WTC11 (cell line): ENCODE results near the gene CSTPP1. TPM values are rescaled to one million over a fixed set of nuclear protein-coding genes. Genes with fewer than 3 reads are reported as not detected.

Source experiments
- ATAC-seq: fragments of 200-7000 bp; cut with Tn5 transposase; 2 replicates; pipeline ENCODE4 v1.10.0; 2021; ENCODE audit warnings: mild to moderate bottlenecking, moderate library complexity
- CTCF ChIA-PET: fragments of 300-600 bp; sonication (Branson Sonifier 250); formaldehyde crosslinking; loops from one replicate; lab custom pipeline; 2021; ENCODE audit warnings: antibody characterized with exemption; lab: Charles Lee
- POLR2A ChIA-PET: fragments of 350-600 bp; sonication (Branson Sonifier 250); formaldehyde crosslinking; loops from one replicate; lab custom pipeline; 2021; ENCODE audit warnings: antibody characterized with exemption; lab: Charles Lee
- DNase-seq: peaks from one replicate; pipeline ENCODE4 v3.0.0; 2021; ENCODE audit warnings: low spot score
- H3K27ac Mint-ChIP-seq: 2 replicates; pipeline ENCODE4 v1.8.0; 2021; ENCODE audit warnings: mixed read lengths
- H3K27me3 Mint-ChIP-seq: 2 replicates; pipeline ENCODE4 v1.8.0; 2021; ENCODE audit warnings: low read depth, mild to moderate bottlenecking, moderate library complexity, mixed read lengths
- H3K36me3 Mint-ChIP-seq: 2 replicates; pipeline ENCODE4 v1.8.0; 2021; ENCODE audit warnings: mixed read lengths
- H3K4me1 Mint-ChIP-seq: 2 replicates; pipeline ENCODE4 v1.8.0; 2022; ENCODE audit warnings: mixed read lengths
- H3K4me3 Mint-ChIP-seq: 2 replicates; pipeline ENCODE4 v1.8.0; 2021; ENCODE audit warnings: mild to moderate bottlenecking, moderate library complexity, mixed read lengths
- H3K9me3 Mint-ChIP-seq: 2 replicates; pipeline ENCODE4 v1.8.0; 2021; ENCODE audit warnings: mixed read lengths
- CBFB ChIP-seq: sonication (generic); formaldehyde crosslinking; IDR thresholded peaks from 2 replicates; pipeline ENCODE4 v1.8.1; 2022; ENCODE audit warnings: mild to moderate bottlenecking, low read depth, missing genetic modification reagents
- E2F1 ChIP-seq: sonication (generic); formaldehyde crosslinking; IDR thresholded peaks from 2 replicates; pipeline ENCODE4 v1.8.0; 2022; ENCODE audit warnings: mild to moderate bottlenecking, missing genetic modification reagents
- E2F4 ChIP-seq: sonication (generic); formaldehyde crosslinking; IDR thresholded peaks from 2 replicates; pipeline ENCODE4 v1.8.1; 2022; ENCODE audit warnings: low read depth, mild to moderate bottlenecking, moderate library complexity, missing genetic modification reagents, borderline replicate concordance
- ELF4 ChIP-seq: sonication (generic); formaldehyde crosslinking; IDR thresholded peaks from 2 replicates; pipeline ENCODE4 v1.8.1; 2022; ENCODE audit warnings: low read depth, mild to moderate bottlenecking, moderate library complexity, missing genetic modification reagents
- FOXJ3 ChIP-seq: sonication (generic); formaldehyde crosslinking; IDR thresholded peaks from 2 replicates; pipeline ENCODE4 v1.9.0; 2021; ENCODE audit warnings: missing genetic modification reagents, mild to moderate bottlenecking, borderline replicate concordance
- GABPB1 ChIP-seq: sonication (generic); formaldehyde crosslinking; IDR thresholded peaks from 2 replicates; pipeline ENCODE4 v1.8.1; 2023; ENCODE audit warnings: mild to moderate bottlenecking, missing genetic modification reagents
- GRHL2 ChIP-seq: fragments of 250-450 bp; sonication (Bioruptor Pico); IDR thresholded peaks from 2 replicates; pipeline ENCODE4 v1.8.0; 2022; ENCODE audit warnings: mild to moderate bottlenecking, moderate library complexity; ENCODE audit not compliant: insufficient replicate concordance, severe bottlenecking
- HMGXB4 ChIP-seq: sonication (generic); formaldehyde crosslinking; IDR thresholded peaks from 2 replicates; pipeline ENCODE4 v1.8.1; 2023; ENCODE audit warnings: mild to moderate bottlenecking, moderate library complexity, missing genetic modification reagents
- JUN ChIP-seq: sonication (generic); formaldehyde crosslinking; IDR thresholded peaks from 2 replicates; pipeline ENCODE4 v1.8.0; 2023; ENCODE audit warnings: mild to moderate bottlenecking, missing genetic modification reagents
- KAT7 ChIP-seq: sonication (generic); formaldehyde crosslinking; IDR thresholded peaks from 2 replicates; pipeline ENCODE4 v1.8.1; 2023; ENCODE audit warnings: missing genetic modification reagents, mild to moderate bottlenecking, borderline replicate concordance
- PRDM15 ChIP-seq: sonication (generic); formaldehyde crosslinking; IDR thresholded peaks from 2 replicates; pipeline ENCODE4 v1.8.0; 2022; ENCODE audit warnings: missing genetic modification reagents
- RELA ChIP-seq: sonication (generic); formaldehyde crosslinking; IDR thresholded peaks from 2 replicates; pipeline ENCODE4 v1.8.1; 2022; ENCODE audit warnings: missing genetic modification reagents, mild to moderate bottlenecking, borderline replicate concordance
- ZNF232 ChIP-seq: sonication (generic); formaldehyde crosslinking; IDR thresholded peaks from 2 replicates; pipeline ENCODE4 v1.8.0; 2022; ENCODE audit warnings: mild to moderate bottlenecking, missing genetic modification reagents
- ZNF423 ChIP-seq: fragments of 250-450 bp; sonication (Bioruptor Pico); IDR thresholded peaks from 2 replicates; pipeline ENCODE4 v2.1.2; 2022; ENCODE audit warnings: mild to moderate bottlenecking, moderate library complexity
- ZSCAN18 ChIP-seq: fragments of 250-450 bp; sonication (Bioruptor Pico); IDR thresholded peaks from 2 replicates; pipeline ENCODE4 v2.1.2; 2022; ENCODE audit warnings: mild to moderate bottlenecking, moderate library complexity
- total RNA-seq: library from RNA; stranded (reverse); gene quantifications from 3 replicates; pipeline ENCODE4 v1.2.3, GENCODE V29; 2021
- TF ChIP-seq, protein P1 (sequence below): sonication (generic); formaldehyde crosslinking; IDR thresholded peaks from 2 replicates; pipeline ENCODE4 v1.8.1; 2023; ENCODE audit warnings: mild to moderate bottlenecking, missing genetic modification reagents
- TF ChIP-seq, protein P2 (sequence below): fragments of 250-450 bp; sonication (Bioruptor Pico); IDR thresholded peaks from 2 replicates; pipeline ENCODE4 v1.9.0; 2021; ENCODE audit warnings: moderate library complexity, mild to moderate bottlenecking, inconsistent platforms, borderline replicate concordance
- TF ChIP-seq, protein P3 (sequence below): fragments of 250-450 bp; sonication (Bioruptor Pico); conservative IDR thresholded peaks from 2 replicates; pipeline ENCODE4 v1.9.0; 2021; ENCODE audit warnings: mild to moderate bottlenecking

CSTPP1 gene
- total RNA-seq, 1 experiment from 2014 or later: 23.6 TPM

GRCh38 chr11:47137476-47137875 lies 200.9 kb downstream of the CSTPP1 start:
- POLR2A ChIA-PET: no interaction called here
- no peak for DNase-seq
- ATAC-seq: no peak
- TF ChIP-seq JUN (no peak), KAT7 (CRISPR knock-in tag) (no peak), GRHL2 (CRISPR knock-in tag) (no peak), ZSCAN18 (CRISPR knock-in tag) (no peak)
- Mint-ChIP-seq H3K36me3 (peaks cover 4% of the 10 kb centered on the region; the same call in 1 of the 2 replicates), H3K27me3 (no peaks in the 10 kb centered on the region), H3K4me1 (peaks cover 3% of the 10 kb centered on the region; the same call in 1 of the 2 replicates), H3K4me3 (no peak overlapping the region), H3K27ac (no peak overlapping the region), H3K9me3 (no peaks in the 10 kb centered on the region)
- CTCF ChIA-PET: interaction anchor here (1.8 kb wide), 1 partner anchor 16 kb away, joined by 6 read pairs; no protein-coding TSS in a partner anchor

DNA sequence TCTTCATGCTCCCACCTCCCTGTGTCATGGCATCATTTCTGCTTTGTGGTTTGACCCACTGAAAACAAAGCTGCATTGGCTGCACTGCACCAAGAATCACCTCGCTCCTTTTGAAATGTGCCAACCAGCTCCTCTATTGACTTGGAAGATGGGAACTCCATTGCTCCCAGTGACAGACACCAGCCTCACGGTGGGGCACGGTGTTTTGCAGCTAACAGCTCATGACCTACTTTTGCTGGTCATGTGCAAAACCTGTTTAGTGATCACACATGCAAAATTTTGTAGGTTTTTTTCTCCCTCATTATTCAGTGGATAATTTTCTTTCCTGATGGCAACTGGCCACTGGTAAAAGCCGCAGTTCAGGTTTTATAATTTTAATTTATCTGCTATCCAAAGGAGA lies 203.3 kb downstream of the CSTPP1 start:
- peaks cover 4% of the 10 kb centered on the region; the same call in 1 of the 2 replicates for H3K36me3 Mint-ChIP-seq
- H3K4me1 Mint-ChIP-seq: peaks cover 8% of the 10 kb centered on the region; the same call in 1 of the 2 replicates
- no peak overlapping the region for H3K27ac Mint-ChIP-seq
- POLR2A ChIA-PET: no interaction called here
- H3K9me3 Mint-ChIP-seq: no peaks in the 10 kb centered on the region
- ATAC-seq (no peak), DNase-seq (no peak)
- CTCF ChIA-PET: interaction anchor here (1.1 to 1.9 kb wide), 3 partner anchors 13 to 230 kb away, joined by 3 to 13 read pairs (median 3); no protein-coding TSS in a partner anchor
- no peak overlapping the region for H3K4me3 Mint-ChIP-seq
- H3K27me3 Mint-ChIP-seq: no peaks in the 10 kb centered on the region
- TF ChIP-seq ELF4 (CRISPR knock-in tag): no peak
- no peak for TF ChIP-seq E2F1 (CRISPR knock-in tag)
- no peak for TF ChIP-seq ZNF232 (CRISPR knock-in tag)
- TF ChIP-seq ZNF423: no peak
- TF ChIP-seq, protein P1, sequence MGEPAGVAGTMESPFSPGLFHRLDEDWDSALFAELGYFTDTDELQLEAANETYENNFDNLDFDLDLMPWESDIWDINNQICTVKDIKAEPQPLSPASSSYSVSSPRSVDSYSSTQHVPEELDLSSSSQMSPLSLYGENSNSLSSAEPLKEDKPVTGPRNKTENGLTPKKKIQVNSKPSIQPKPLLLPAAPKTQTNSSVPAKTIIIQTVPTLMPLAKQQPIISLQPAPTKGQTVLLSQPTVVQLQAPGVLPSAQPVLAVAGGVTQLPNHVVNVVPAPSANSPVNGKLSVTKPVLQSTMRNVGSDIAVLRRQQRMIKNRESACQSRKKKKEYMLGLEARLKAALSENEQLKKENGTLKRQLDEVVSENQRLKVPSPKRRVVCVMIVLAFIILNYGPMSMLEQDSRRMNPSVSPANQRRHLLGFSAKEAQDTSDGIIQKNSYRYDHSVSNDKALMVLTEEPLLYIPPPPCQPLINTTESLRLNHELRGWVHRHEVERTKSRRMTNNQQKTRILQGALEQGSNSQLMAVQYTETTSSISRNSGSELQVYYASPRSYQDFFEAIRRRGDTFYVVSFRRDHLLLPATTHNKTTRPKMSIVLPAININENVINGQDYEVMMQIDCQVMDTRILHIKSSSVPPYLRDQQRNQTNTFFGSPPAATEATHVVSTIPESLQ: no peak
- TF ChIP-seq E2F4 (CRISPR knock-in tag): no peak
- TF ChIP-seq GABPB1 (CRISPR knock-in tag): no peak
- no peak for TF ChIP-seq FOXJ3 (CRISPR knock-in tag)
- TF ChIP-seq, protein P2, sequence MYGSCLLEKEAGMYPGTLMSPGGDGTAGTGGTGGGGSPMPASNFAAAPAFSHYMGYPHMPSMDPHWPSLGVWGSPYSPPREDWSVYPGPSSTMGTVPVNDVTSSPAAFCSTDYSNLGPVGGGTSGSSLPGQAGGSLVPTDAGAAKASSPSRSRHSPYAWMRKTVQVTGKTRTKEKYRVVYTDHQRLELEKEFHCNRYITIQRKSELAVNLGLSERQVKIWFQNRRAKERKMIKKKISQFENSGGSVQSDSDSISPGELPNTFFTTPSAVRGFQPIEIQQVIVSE (CRISPR knock-in tag): no peak
- TF ChIP-seq RELA: no peak
- TF ChIP-seq, protein P3, sequence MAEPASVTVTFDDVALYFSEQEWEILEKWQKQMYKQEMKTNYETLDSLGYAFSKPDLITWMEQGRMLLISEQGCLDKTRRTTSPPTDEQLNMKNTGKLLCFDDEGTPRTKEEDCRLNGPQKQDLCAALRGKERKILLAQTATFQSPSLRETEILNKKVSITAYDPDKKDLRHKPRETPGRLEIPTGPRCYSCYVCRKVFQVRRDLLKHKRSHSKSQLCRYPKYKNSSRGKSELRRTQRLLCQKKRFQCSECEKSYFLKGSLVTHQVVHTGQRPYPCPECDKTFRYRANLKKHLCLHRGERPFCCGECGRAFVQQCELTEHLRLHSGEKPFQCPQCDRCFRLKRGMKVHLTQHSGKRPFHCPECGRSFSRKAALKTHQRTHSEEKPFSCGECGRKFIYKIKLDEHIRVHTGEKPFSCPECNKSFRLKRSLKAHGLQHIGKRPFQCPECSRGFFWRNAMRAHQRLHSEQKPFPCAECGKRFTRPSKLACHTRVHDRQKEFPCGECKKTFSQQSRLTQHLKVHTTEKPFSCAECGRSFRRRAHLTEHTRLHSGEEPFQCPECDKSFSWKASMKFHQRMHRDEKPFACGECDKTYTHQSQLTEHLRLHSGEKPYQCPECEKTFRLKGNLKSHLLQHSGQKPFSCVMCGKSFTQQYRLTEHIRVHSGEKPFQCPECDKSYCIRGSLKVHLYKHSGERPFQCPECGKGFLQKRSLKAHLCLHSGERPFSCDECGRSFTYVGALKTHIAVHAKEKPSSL (CRISPR knock-in tag): no peak
- no peak for TF ChIP-seq HMGXB4 (CRISPR knock-in tag)
- no peak for TF ChIP-seq GRHL2 (CRISPR knock-in tag)
- no peak for TF ChIP-seq CBFB
- no peak for TF ChIP-seq PRDM15 (CRISPR knock-in tag)
